ENCODE measurements around the gene TRIM7. TPM values are rescaled to one million over a fixed set of nuclear protein-coding genes. Genes with fewer than 3 reads are reported as not detected.

The TRIM7 gene
- polyA plus RNA-seq, 1 donor from 2014 or later = 2.1 TPM

- H2AFZ ChIP-seq (ENCODE audit: low read depth, low read length) = no peak overlapping the region
- no peaks in the 10 kb centered on the region for H3K79me2 ChIP-seq (replicated peaks; ENCODE audit: insufficient read depth, low read length)
- H3K27ac ChIP-seq (ENCODE audit: low read length) = no peak overlapping the region
- H3F3A ChIP-seq (ENCODE audit: insufficient read depth, low read length, poor library complexity, severe bottlenecking) = peaks cover 9% of the 10 kb centered on the region
- H3K4me2 ChIP-seq (ENCODE audit: low read length) = no peak overlapping the region
- H3K9me2 ChIP-seq (ENCODE audit: insufficient read depth, low read length) = no peaks in the 10 kb centered on the region
- no peak overlapping the region for H3K9ac ChIP-seq (ENCODE audit: low read length)
- H3K27me3 ChIP-seq (ENCODE audit: insufficient read depth, low read depth, low read length) = no peaks in the 10 kb centered on the region
- H3K36me3 ChIP-seq (ENCODE audit: insufficient read depth, low read length) = no peaks in the 10 kb centered on the region
- H3K9me3 ChIP-seq (ENCODE audit: low read length) = no peaks in the 10 kb centered on the region
- no peak overlapping the region for H3K4me3 ChIP-seq (ENCODE audit: low read length)
- no peak for TF ChIP-seq EZH2 (IDR thresholded peaks at IDR 0.05; ENCODE audit: borderline replicate concordance, insufficient read depth, low read length, poor library complexity, severe bottlenecking)
- TF ChIP-seq SMC3 (conservative IDR thresholded peaks at IDR 0.05; ENCODE audit: poor library complexity) = no peak
- TF ChIP-seq CTCF (IDR thresholded peaks at IDR 0.05; ENCODE audit: poor library complexity, severe bottlenecking) = no peak
- TF ChIP-seq EP300 (conservative IDR thresholded peaks at IDR 0.05; ENCODE audit: poor library complexity, severe bottlenecking) = no peak
- no peak for TF ChIP-seq REST (IDR thresholded peaks at IDR 0.05; ENCODE audit: borderline replicate concordance)
- TF ChIP-seq MXI1 (conservative IDR thresholded peaks at IDR 0.05; ENCODE audit: poor library complexity, severe bottlenecking) = no peak
- TF ChIP-seq TAF1 (IDR thresholded peaks at IDR 0.05; ENCODE audit: low read depth) = no peak
- no peak for TF ChIP-seq POLR2AphosphoS5 (IDR thresholded peaks at IDR 0.05)
- no peak for TF ChIP-seq RAD21 (conservative IDR thresholded peaks at IDR 0.05)
- H4K20me1 ChIP-seq (ENCODE audit: insufficient read depth) = no peaks in the 10 kb centered on the region
Observed at GRCh38 chr5:181193656-181194055, 11.3 kb downstream of the TRIM7 start.

- Histone ChIP-seq H3K27ac (ENCODE audit: low read length) (peak overlapping the region; percentile 77), H3K27me3 (ENCODE audit: insufficient read depth, low read depth, low read length) (no peaks in the 10 kb centered on the region), H3K79me2 (replicated peaks; ENCODE audit: insufficient read depth, low read length) (no peaks in the 10 kb centered on the region), H3K9me2 (ENCODE audit: insufficient read depth, low read length) (no peaks in the 10 kb centered on the region), H3K9me3 (ENCODE audit: low read length) (no peaks in the 10 kb centered on the region), H3K4me3 (ENCODE audit: low read length) (peak overlapping the region; percentile 83), H4K20me1 (ENCODE audit: insufficient read depth) (no peaks in the 10 kb centered on the region), H3K36me3 (ENCODE audit: insufficient read depth, low read length) (no peaks in the 10 kb centered on the region), H3K9ac (ENCODE audit: low read length) (peak overlapping the region; percentile 85), H2AFZ (ENCODE audit: low read depth, low read length) (peak overlapping the region; percentile 91), H3K4me2 (ENCODE audit: low read length) (peak overlapping the region; percentile 75), H3F3A (ENCODE audit: insufficient read depth, low read length, poor library complexity, severe bottlenecking) (peaks cover 9% of the 10 kb centered on the region)
- TF ChIP-seq MXI1 (conservative IDR thresholded peaks at IDR 0.05; ENCODE audit: poor library complexity, severe bottlenecking) (no peak), REST (IDR thresholded peaks at IDR 0.05; ENCODE audit: borderline replicate concordance) (no peak), EP300 (conservative IDR thresholded peaks at IDR 0.05; ENCODE audit: poor library complexity, severe bottlenecking) (no peak), TAF1 (IDR thresholded peaks at IDR 0.05; ENCODE audit: low read depth) (no peak), SMC3 (conservative IDR thresholded peaks at IDR 0.05; ENCODE audit: poor library complexity) (no peak), EZH2 (IDR thresholded peaks at IDR 0.05; ENCODE audit: borderline replicate concordance, insufficient read depth, low read length, poor library complexity, severe bottlenecking) (no peak), CTCF (IDR thresholded peaks at IDR 0.05; ENCODE audit: poor library complexity, severe bottlenecking) (no peak), POLR2AphosphoS5 (IDR thresholded peaks at IDR 0.05) (no peak), RAD21 (conservative IDR thresholded peaks at IDR 0.05) (no peak)
Observed at GRCh38 chr5:181192337-181193046, 12.5 kb downstream of the TRIM7 start.

All from neural cell (in vitro differentiated cells).